ENCODE data around the gene HIRA. TPM values are rescaled to one million over a fixed set of nuclear protein-coding genes. Genes with fewer than 3 reads are reported as not detected.

Gene HIRA
- total and polyA plus RNA-seq, 2 of the 8 experiments (the other 6 are each of a cell fraction or from before 2014, with no cell fraction given), result 34.9 to 67.2 TPM

- TF ChIP-seq NRF1 (IDR thresholded peaks at IDR 0.05; ENCODE audit: low read depth, low read length) (no peak), POLR2A (IDR thresholded peaks at IDR 0.05; ENCODE audit: control extremely low read depth in 1 of 2, low read depth in 2 of 2, low read length in 2 of 2) (peak in 1 of 2 experiments; percentile 50; a peak in 1 of 3 replicates), CHD7 (IDR thresholded peaks at IDR 0.05; ENCODE audit: insufficient replicate concordance, low read length) (no peak), CTBP2 (IDR thresholded peaks at IDR 0.05; ENCODE audit: borderline replicate concordance, insufficient read depth, insufficient read length, low read length) (no peak), NANOG (IDR thresholded peaks at IDR 0.05; ENCODE audit: insufficient read depth, low read depth, low read length, poor library complexity, severe bottlenecking) (no peak), MAX (IDR thresholded peaks at IDR 0.05) (peak; percentile 18; the same call in 1 of the 2 replicates)
- TF ChIP-seq, protein P1, sequence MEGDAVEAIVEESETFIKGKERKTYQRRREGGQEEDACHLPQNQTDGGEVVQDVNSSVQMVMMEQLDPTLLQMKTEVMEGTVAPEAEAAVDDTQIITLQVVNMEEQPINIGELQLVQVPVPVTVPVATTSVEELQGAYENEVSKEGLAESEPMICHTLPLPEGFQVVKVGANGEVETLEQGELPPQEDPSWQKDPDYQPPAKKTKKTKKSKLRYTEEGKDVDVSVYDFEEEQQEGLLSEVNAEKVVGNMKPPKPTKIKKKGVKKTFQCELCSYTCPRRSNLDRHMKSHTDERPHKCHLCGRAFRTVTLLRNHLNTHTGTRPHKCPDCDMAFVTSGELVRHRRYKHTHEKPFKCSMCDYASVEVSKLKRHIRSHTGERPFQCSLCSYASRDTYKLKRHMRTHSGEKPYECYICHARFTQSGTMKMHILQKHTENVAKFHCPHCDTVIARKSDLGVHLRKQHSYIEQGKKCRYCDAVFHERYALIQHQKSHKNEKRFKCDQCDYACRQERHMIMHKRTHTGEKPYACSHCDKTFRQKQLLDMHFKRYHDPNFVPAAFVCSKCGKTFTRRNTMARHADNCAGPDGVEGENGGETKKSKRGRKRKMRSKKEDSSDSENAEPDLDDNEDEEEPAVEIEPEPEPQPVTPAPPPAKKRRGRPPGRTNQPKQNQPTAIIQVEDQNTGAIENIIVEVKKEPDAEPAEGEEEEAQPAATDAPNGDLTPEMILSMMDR (IDR thresholded peaks at IDR 0.05; ENCODE audit: control extremely low read depth in 1 of 3, insufficient read depth in 1 of 3, low read depth in 1 of 3, low read length in 3 of 3), result no peak
Observed at GRCh38 chr22:19478901-19479354, 47.4 kb upstream of the HIRA start, which contains the start of gene UFD1 (continued).
